Pancreas (tissue), 10 donors: ENCODE results near the gene APBA1. TPM values are rescaled to one million over a fixed set of nuclear protein-coding genes. Genes with fewer than 3 reads are reported as not detected.

Experiments used
- ATAC-seq, 4 donors: fragments of 200-7000 bp; cut with Tn5 transposase; one replicate each; pipeline versions ENCODE4 v1.8.0 to v1.9.1; 2020; ENCODE audit warnings: mild to moderate bottlenecking in 4 of 4, moderate library complexity in 4 of 4
- DNase-seq, 6 donors: peaks; one replicate each; pipeline ENCODE4 v3.0.0-alpha.2; 2020
- FAIRE-seq: peaks from 2 replicates; lab custom pipeline; 2012; peaks lifted over from hg19 to GRCh38; lab: Jason Lieb, UNC
- H3K27ac ChIP-seq, 4 donors: fragments of 200-600 bp; sonication (generic); 1 replicate in 3 of 4; 2 replicates in 1 of 4; pipeline versions ENCODE4 v1.5.0 to v1.8.0; 2020
- H3K27me3 ChIP-seq, 4 donors: fragments of 200-600 bp; one replicate each; pipeline ENCODE4 v1.8.0; 2021
- H3K36me3 ChIP-seq, 3 donors: fragments of 200-600 bp; sonication (generic) in 1 of 3; one replicate each; pipeline versions ENCODE4 v1.5.0 to v1.8.0; 2020 to 2021
- H3K4me1 ChIP-seq, 3 donors: fragments of 200-600 bp; one replicate each; pipeline ENCODE4 v1.8.0; 2021
- H3K4me3 ChIP-seq, 4 donors: fragments of 200-600 bp; sonication (generic) in 2 of 4; one replicate each; pipeline versions ENCODE4 v1.5.0 to v1.8.0; 2020 to 2021
- H3K9me3 ChIP-seq, 4 donors: fragments of 200-600 bp; one replicate each; pipeline ENCODE4 v1.8.0; 2021
- WGBS, 2 donors: extraction: QIAGEN DNeasy Blood & Tissue Kit; methylation state at CpG; one replicate each; pipeline ENCODE4 v1.1.7; 2013; 5-methylcytosine and 5-hydroxymethylcytosine counted together
- intact Hi-C, 3 donors: fragments of 100-400 bp; cut with DNase I; formaldehyde crosslinking; loops; one replicate each; pipeline versions ENCODE4 v1.11.1 to v1.14.2; 2022
- polyA plus RNA-seq, 2 donors: library from polyadenylated mRNA; stranded (reverse); fragments of 200-250 nt; gene quantifications; one replicate each; pipeline ENCODE4 v1.2.3, GENCODE V29; 2013
- total RNA-seq, 6 donors: library from RNA; stranded (reverse); fragmentation: NEBNext Ultra II Directional in 4 of 6; extraction: Animal tissue kit (Norgen Biotek cat#: 25700) in 4 of 6; gene quantifications; one replicate each; pipeline versions ENCODE4 v1.2.1 to v1.2.4, GENCODE V29; 2021 to 2023
- TF ChIP-seq, protein P1 (sequence below), 4 donors: fragments of 200-600 bp; sonication (generic) in 3 of 4; IDR thresholded peaks; one replicate each; pipeline versions ENCODE4 v1.5.0 to v1.8.0; 2021; ENCODE audit warnings: antibody characterized with exemption in 4 of 4
- donor health status: healthy with polysubstance abuse.
- donor health status: DM: no; HTN: no; CAD: no; lungs with moderate emphysema.
- donor health status: DM: no; HTN: no; CAD: no.
- donor health status: control.
- donor health status: control.
- donor health status: Bipolar disorder and iron deficiency.
- donor health status: DM: yes; HTN: yes; CAD: no.
- donor health status: DM: no; HTN: no; CAD: no.
- donor health status: DM: no; HTN: no; CAD: no.
- donor health status: DM: yes; HTN: yes; CAD: no.

APBA1 gene
- total RNA-seq (1 to 10 TPM; 1.8 to 3.2 (median 2.5) TPM), polyA plus RNA-seq (1 to 10 TPM in 1 of 2 donors, under 1 TPM in 1; 0.68 to 1.6 TPM)

DNA sequence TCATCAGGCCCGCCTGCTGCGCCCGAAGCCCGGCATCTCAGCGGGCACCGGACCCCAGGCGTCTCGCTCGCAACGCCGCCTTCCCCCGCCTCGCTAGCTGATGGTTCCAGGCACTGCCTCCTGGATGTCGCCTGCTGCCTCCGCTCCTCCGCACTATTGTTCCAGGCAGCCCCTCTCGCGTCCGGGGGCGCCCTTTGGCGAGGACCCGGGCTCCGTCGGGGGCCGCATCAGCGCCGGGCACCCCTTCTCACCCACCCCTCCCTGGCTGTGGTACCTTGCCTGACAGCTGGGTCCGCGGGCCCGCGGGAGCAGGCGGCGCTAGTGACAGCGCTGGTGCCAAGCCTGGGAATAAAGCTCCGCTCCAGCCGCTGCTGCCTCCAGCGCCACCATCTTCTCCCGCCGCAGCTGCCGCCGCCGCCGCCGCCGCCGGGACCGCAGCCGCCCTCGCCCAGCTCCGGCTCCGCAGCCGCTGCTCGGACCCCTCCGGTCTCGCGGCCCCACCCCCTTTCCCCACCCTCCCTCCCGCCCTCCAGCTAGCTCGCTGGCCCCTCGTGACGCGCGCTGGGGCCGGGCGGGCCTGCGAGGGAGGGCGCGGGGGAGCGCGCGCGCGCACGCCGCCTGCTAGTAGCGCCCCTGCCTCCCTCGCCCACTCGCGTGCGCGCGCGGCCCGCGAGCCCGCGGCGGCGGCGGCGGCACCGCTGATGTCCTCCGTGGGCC lies at the start of gene APBA1:
TSS of gene APBA1 (minus strand) at position 493 of the 717 bp plus-strand sequence.
- peak; percentile 47 to 85 (median 70) for DNase-seq
- H3K27ac ChIP-seq = peak within 1 kb of the TSS; percentile 36 to 74 (median 55)
- H3K4me1 ChIP-seq = no peaks in the 10 kb centered on the region
- intact Hi-C loops = no loop called here
- H3K9me3 ChIP-seq = no peaks in the 10 kb centered on the region
- FAIRE-seq = no peak
- H3K4me3 ChIP-seq = peak within 1 kb of the TSS; percentile 73 to 93 (median 81)
- peak; percentile 69 to 80 (median 72) for ATAC-seq
- no peaks in the 10 kb centered on the region for H3K36me3 ChIP-seq
- H3K27me3 ChIP-seq = no peaks in the 10 kb centered on the region
- TF ChIP-seq, protein P1, sequence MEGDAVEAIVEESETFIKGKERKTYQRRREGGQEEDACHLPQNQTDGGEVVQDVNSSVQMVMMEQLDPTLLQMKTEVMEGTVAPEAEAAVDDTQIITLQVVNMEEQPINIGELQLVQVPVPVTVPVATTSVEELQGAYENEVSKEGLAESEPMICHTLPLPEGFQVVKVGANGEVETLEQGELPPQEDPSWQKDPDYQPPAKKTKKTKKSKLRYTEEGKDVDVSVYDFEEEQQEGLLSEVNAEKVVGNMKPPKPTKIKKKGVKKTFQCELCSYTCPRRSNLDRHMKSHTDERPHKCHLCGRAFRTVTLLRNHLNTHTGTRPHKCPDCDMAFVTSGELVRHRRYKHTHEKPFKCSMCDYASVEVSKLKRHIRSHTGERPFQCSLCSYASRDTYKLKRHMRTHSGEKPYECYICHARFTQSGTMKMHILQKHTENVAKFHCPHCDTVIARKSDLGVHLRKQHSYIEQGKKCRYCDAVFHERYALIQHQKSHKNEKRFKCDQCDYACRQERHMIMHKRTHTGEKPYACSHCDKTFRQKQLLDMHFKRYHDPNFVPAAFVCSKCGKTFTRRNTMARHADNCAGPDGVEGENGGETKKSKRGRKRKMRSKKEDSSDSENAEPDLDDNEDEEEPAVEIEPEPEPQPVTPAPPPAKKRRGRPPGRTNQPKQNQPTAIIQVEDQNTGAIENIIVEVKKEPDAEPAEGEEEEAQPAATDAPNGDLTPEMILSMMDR (IDR thresholded peaks at IDR 0.05) = no peak
- WGBS, 2 donors = 0 to 1% methylated on average over 70 to 92 of the region's 92 CpGs

- Histone ChIP-seq H3K27me3 (no peaks in the 10 kb centered on the region), H3K4me1 (no peaks in the 10 kb centered on the region), H3K9me3 (no peaks in the 10 kb centered on the region), H3K4me3 (no peak overlapping the region), H3K36me3 (peaks cover 0 to 17% (median 0%) of the 10 kb centered on the region in 3 donors), H3K27ac (no peak overlapping the region)
- 62 to 65% methylated on average over 2 of the region's 2 CpGs for WGBS, 2 donors
- DNase-seq (no peak), ATAC-seq (no peak), FAIRE-seq (peak; percentile 39)
- intact Hi-C loops = no loop called here
- TF ChIP-seq, protein P1 (IDR thresholded peaks at IDR 0.05) = no peak
These were observed 47.8 kb upstream of the APBA1 start for GRCh38 chr9:69719983-69720382.

- intact Hi-C loops = no loop called here
- no peak for FAIRE-seq
- TF ChIP-seq, protein P1 (IDR thresholded peaks at IDR 0.05) = no peak
- no peak for ATAC-seq
- no peak overlapping the region for H3K27ac ChIP-seq
- H3K9me3 ChIP-seq = no peaks in the 10 kb centered on the region
- H3K4me1 ChIP-seq = no peaks in the 10 kb centered on the region
- peaks cover 0 to 16% (median 0%) of the 10 kb centered on the region in 3 donors for H3K36me3 ChIP-seq
- WGBS, 2 donors = 92 to 93% methylated on average over 3 of the region's 3 CpGs
- H3K4me3 ChIP-seq = no peak overlapping the region
- DNase-seq = no peak
- H3K27me3 ChIP-seq = no peaks in the 10 kb centered on the region
These were observed 47.2 kb upstream of the APBA1 start for GRCh38 chr9:69719367-69719766.

DNA sequence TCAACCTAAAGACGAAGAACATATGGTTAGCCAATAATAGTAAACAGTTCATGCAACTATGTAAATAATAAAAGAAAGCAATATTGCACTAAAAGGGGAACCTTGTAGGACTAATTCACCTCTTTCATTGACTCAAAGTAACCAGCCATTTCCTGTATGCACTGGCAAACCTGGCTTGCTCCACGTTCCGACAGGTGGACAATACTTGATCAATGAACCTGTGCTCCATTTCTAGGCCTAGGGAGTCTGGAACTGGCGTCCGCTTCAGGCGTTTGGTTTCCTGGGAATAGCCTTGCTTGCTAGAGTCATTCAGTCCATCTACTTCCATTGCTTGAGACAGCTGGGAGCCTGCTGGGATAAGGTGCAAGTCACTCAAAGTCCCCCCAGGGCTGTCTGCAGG lies 46.0 kb upstream of the APBA1 start:
- Histone ChIP-seq H3K9me3 (no peaks in the 10 kb centered on the region), H3K4me1 (no peaks in the 10 kb centered on the region), H3K36me3 (peaks cover 0 to 10% (median 0%) of the 10 kb centered on the region in 3 donors), H3K4me3 (no peak overlapping the region), H3K27me3 (no peaks in the 10 kb centered on the region), H3K27ac (no peak overlapping the region)
- ATAC-seq = no peak
- intact Hi-C loops = no loop called here
- DNase-seq = no peak
- TF ChIP-seq, protein P1 (IDR thresholded peaks at IDR 0.05) = no peak
- FAIRE-seq = no peak
- 89 to 93% methylated on average over 6 of the region's 6 CpGs for WGBS, 2 donors

- peaks cover 0 to 10% (median 0%) of the 10 kb centered on the region in 3 donors for H3K36me3 ChIP-seq
- 94 to 98% methylated on average over 1 of the region's 1 CpG for WGBS, 2 donors
- intact Hi-C loops = no loop called here
- ATAC-seq (no peak), FAIRE-seq (no peak), DNase-seq (no peak)
- no peak overlapping the region for H3K4me3 ChIP-seq
- H3K27ac ChIP-seq = no peak overlapping the region
- TF ChIP-seq, protein P1 (IDR thresholded peaks at IDR 0.05) = no peak
- no peaks in the 10 kb centered on the region for H3K4me1 ChIP-seq
- no peaks in the 10 kb centered on the region for H3K27me3 ChIP-seq
- no peaks in the 10 kb centered on the region for H3K9me3 ChIP-seq
These were observed 43.7 kb upstream of the APBA1 start for GRCh38 chr9:69715825-69716224.
